ENCODE data around the gene S100A16.
A peak's percentile ranks its signal among the peaks of the same experiment; 100 is the strongest.

- no peak for TF ChIP-seq POLR2A (IDR thresholded peaks at IDR 0.05)
- TF ChIP-seq CTCF (IDR thresholded peaks at IDR 0.05) = peak in 3 of 7 experiments; percentile 2 to 24 (median 8)
- no peak for TF ChIP-seq POLR2AphosphoS5 (IDR thresholded peaks at IDR 0.05)
Observed at GRCh38 chr1:153627715-153628626, 15.0 kb upstream of the S100A16 start, which contains the start of gene S100A1.

Measured in stomach (tissue), 4 donors.